Neural cell (in vitro differentiated cells): ENCODE results near the gene SULT1B1. TPM values are rescaled to one million over a fixed set of nuclear protein-coding genes. Genes with fewer than 3 reads are reported as not detected.

Experiments
- H2AFZ ChIP-seq: fragments of 200-600, 300-800 bp; sonication (generic), shearing (Covaris generic); 2 replicates; pipeline ENCODE4 v1.6.0; 2014; ENCODE audit warnings: low read depth, mild to moderate bottlenecking, antibody characterized with exemption, low read length, moderate library complexity
- H3F3A ChIP-seq: fragments of 200-600 bp; shearing (Covaris generic); 2 replicates; pipeline ENCODE4 v1.6.1; 2016; ENCODE audit warnings: mild to moderate bottlenecking, moderate library complexity, mixed read lengths, antibody characterized with exemption, low read length; ENCODE audit not compliant: insufficient read depth, poor library complexity, severe bottlenecking
- H3K27ac ChIP-seq: fragments of 200-600, 300-800 bp; sonication (generic), shearing (Covaris generic); 2 replicates; pipeline ENCODE4 v1.5.1; 2014; ENCODE audit warnings: mild to moderate bottlenecking, low read length, moderate library complexity
- H3K27me3 ChIP-seq: fragments of 300-800, 200-600 bp; sonication (generic), shearing (Covaris generic); 2 replicates; pipeline ENCODE4 v1.6.0; 2014; ENCODE audit warnings: mild to moderate bottlenecking, low read depth, low read length, moderate library complexity; ENCODE audit not compliant: insufficient read depth
- H3K36me3 ChIP-seq: fragments of 300-800, 200-600 bp; sonication (generic), shearing (Covaris generic); 2 replicates; pipeline ENCODE4 v1.5.1; 2014; ENCODE audit warnings: mild to moderate bottlenecking, antibody characterized with exemption, low read length, moderate library complexity; ENCODE audit not compliant: insufficient read depth
- H3K4me2 ChIP-seq: fragments of 300-800, 200-600 bp; sonication (generic), shearing (Covaris generic); 2 replicates; pipeline ENCODE4 v1.6.0; 2014; ENCODE audit warnings: mild to moderate bottlenecking, low read length
- H3K4me3 ChIP-seq: fragments of 300-800, 200-600 bp; sonication (generic), shearing (Covaris generic); 2 replicates; pipeline ENCODE4 v1.5.1; 2014; ENCODE audit warnings: mild to moderate bottlenecking, low read length, moderate library complexity
- H3K79me2 ChIP-seq: fragments of 200-600 bp; shearing (Covaris generic); replicated peaks from 2 replicates; pipeline ENCODE4 v1.6.0; 2014; ENCODE audit warnings: mild to moderate bottlenecking, low read length, moderate library complexity; ENCODE audit not compliant: insufficient read depth
- H3K9ac ChIP-seq: fragments of 300-800, 200-600 bp; sonication (generic), shearing (Covaris generic); 2 replicates; pipeline ENCODE4 v1.6.1; 2016; ENCODE audit warnings: mild to moderate bottlenecking, low read length, mixed read lengths
- H3K9me2 ChIP-seq: fragments of 200-600 bp; shearing (Covaris generic); 2 replicates; pipeline ENCODE4 v1.6.1; 2016; ENCODE audit warnings: mild to moderate bottlenecking, low read length, mixed read lengths; ENCODE audit not compliant: insufficient read depth
- H3K9me3 ChIP-seq: fragments of 200-600, 300-800 bp; sonication (generic), shearing (Covaris generic); 2 replicates; pipeline ENCODE4 v1.6.1; 2016; ENCODE audit warnings: mild to moderate bottlenecking, mixed run types, low read length, moderate library complexity, mixed read lengths
- H4K20me1 ChIP-seq: fragments of 200-600 bp; shearing (Covaris generic); 2 replicates; pipeline ENCODE4 v1.6.1; 2016; ENCODE audit warnings: mild to moderate bottlenecking, mixed run types; ENCODE audit not compliant: insufficient read depth
- EP300 ChIP-seq: fragments of 450-650 bp; conservative IDR thresholded peaks from 2 replicates; pipeline ENCODE4 v1.6.1; 2014; ENCODE audit warnings: antibody characterized with exemption, mild to moderate bottlenecking, moderate library complexity; ENCODE audit not compliant: poor library complexity, severe bottlenecking
- EZH2 ChIP-seq: fragments of 200-600, 300-800 bp; shearing (Covaris generic), sonication (generic); IDR thresholded peaks from 2 replicates; pipeline ENCODE4 v1.6.1; 2014; ENCODE audit warnings: antibody characterized with exemption, low read length, borderline replicate concordance, mild to moderate bottlenecking; ENCODE audit not compliant: insufficient read depth, poor library complexity, severe bottlenecking
- MXI1 ChIP-seq: fragments of 450-650 bp; conservative IDR thresholded peaks from 2 replicates; pipeline ENCODE4 v1.6.1; 2014; ENCODE audit warnings: antibody characterized with exemption, mild to moderate bottlenecking; ENCODE audit not compliant: poor library complexity, severe bottlenecking
- POLR2AphosphoS5 ChIP-seq: IDR thresholded peaks from 2 replicates; pipeline ENCODE4 v1.6.1; 2012
- RAD21 ChIP-seq: fragments of 450-650 bp; conservative IDR thresholded peaks from 2 replicates; pipeline ENCODE4 v1.6.1; 2014; ENCODE audit warnings: antibody characterized with exemption, mild to moderate bottlenecking, moderate library complexity
- SMC3 ChIP-seq: fragments of 450-650 bp; conservative IDR thresholded peaks from 2 replicates; pipeline ENCODE4 v1.6.1; 2014; ENCODE audit warnings: antibody characterized with exemption, mild to moderate bottlenecking, moderate library complexity; ENCODE audit not compliant: poor library complexity
- TAF1 ChIP-seq: IDR thresholded peaks from 2 replicates; pipeline ENCODE4 v1.6.1; 2012; ENCODE audit warnings: low read depth
- polyA plus RNA-seq: library from polyadenylated mRNA; depleted of rRNA; stranded (reverse); fragments of >200 nt; gene quantifications from 2 replicates; pipeline ENCODE4 v1.2.3, GENCODE V29; 2014
- TF ChIP-seq, protein P1 (sequence below): IDR thresholded peaks from 2 replicates; pipeline ENCODE4 v1.6.1; 2012; ENCODE audit warnings: borderline replicate concordance
- TF ChIP-seq, protein P2 (sequence below): fragments of 450-650 bp; IDR thresholded peaks from 2 replicates; pipeline ENCODE4 v1.5.1; 2014; ENCODE audit warnings: antibody characterized with exemption, mild to moderate bottlenecking, moderate library complexity; ENCODE audit not compliant: poor library complexity, severe bottlenecking

SULT1B1 gene
- polyA plus RNA-seq, 1 donor from 2014 or later, result not detected

DNA sequence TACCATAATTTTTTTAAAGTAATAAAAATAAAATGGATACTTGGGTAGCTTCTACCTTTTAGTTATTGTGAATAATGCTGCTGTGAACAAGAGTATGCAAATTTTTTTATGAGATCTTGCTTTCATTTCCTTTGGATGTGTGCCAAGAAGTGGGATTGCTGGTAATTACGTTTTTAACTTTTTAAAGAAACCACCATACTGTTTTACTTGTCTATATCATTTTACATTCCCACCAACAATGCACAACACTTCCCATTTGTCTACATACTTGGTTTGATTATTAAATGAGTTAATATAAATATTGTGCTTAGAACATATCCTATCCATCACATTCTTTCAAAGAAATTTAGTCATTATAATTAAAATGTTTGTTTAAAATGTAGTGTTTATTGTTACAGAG lies 3.9 kb upstream of the SULT1B1 start:
- no peak overlapping the region for H2AFZ ChIP-seq
- no peaks in the 10 kb centered on the region for H4K20me1 ChIP-seq
- H3K4me2 ChIP-seq, result no peak overlapping the region
- no peak overlapping the region for H3K4me3 ChIP-seq
- no peak overlapping the region for H3K9ac ChIP-seq
- H3K79me2 ChIP-seq, result no peaks in the 10 kb centered on the region
- H3K36me3 ChIP-seq, result no peaks in the 10 kb centered on the region
- no peaks in the 10 kb centered on the region for H3K9me2 ChIP-seq
- no peak overlapping the region for H3K27ac ChIP-seq
- no peaks in the 10 kb centered on the region for H3K27me3 ChIP-seq
- no peaks in the 10 kb centered on the region for H3K9me3 ChIP-seq
- TF ChIP-seq RAD21, result no peak
- TF ChIP-seq TAF1, result no peak
- TF ChIP-seq EZH2, result no peak
- TF ChIP-seq, protein P1, sequence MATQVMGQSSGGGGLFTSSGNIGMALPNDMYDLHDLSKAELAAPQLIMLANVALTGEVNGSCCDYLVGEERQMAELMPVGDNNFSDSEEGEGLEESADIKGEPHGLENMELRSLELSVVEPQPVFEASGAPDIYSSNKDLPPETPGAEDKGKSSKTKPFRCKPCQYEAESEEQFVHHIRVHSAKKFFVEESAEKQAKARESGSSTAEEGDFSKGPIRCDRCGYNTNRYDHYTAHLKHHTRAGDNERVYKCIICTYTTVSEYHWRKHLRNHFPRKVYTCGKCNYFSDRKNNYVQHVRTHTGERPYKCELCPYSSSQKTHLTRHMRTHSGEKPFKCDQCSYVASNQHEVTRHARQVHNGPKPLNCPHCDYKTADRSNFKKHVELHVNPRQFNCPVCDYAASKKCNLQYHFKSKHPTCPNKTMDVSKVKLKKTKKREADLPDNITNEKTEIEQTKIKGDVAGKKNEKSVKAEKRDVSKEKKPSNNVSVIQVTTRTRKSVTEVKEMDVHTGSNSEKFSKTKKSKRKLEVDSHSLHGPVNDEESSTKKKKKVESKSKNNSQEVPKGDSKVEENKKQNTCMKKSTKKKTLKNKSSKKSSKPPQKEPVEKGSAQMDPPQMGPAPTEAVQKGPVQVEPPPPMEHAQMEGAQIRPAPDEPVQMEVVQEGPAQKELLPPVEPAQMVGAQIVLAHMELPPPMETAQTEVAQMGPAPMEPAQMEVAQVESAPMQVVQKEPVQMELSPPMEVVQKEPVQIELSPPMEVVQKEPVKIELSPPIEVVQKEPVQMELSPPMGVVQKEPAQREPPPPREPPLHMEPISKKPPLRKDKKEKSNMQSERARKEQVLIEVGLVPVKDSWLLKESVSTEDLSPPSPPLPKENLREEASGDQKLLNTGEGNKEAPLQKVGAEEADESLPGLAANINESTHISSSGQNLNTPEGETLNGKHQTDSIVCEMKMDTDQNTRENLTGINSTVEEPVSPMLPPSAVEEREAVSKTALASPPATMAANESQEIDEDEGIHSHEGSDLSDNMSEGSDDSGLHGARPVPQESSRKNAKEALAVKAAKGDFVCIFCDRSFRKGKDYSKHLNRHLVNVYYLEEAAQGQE, result no peak
- no peak for TF ChIP-seq MXI1
- no peak for TF ChIP-seq EP300
- no peaks in the 10 kb centered on the region for H3F3A ChIP-seq

DNA sequence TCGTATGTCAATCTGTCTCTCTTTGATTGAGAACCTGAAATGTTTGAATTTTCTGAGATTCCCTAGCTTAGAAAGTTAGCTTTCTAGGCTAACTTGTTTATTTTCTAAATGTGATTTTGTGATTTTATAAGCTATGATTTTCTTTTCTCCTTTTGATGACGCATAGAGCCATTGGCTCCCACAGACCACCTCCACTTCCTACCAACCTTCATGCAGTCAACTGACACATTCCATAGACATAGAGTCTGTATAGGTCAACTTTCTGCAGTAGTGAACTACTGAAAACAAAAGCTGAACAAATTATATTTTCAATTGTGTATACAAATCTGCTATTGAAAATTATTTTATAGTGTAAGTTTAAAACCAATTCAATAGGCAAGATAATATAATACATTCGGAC lies 2.8 kb upstream of the SULT1B1 start:
- Histone ChIP-seq H3K4me3 (no peak overlapping the region), H3K9me2 (no peaks in the 10 kb centered on the region), H3F3A (no peaks in the 10 kb centered on the region), H3K36me3 (no peaks in the 10 kb centered on the region), H3K27ac (no peak overlapping the region), H3K79me2 (no peaks in the 10 kb centered on the region), H3K4me2 (no peak overlapping the region), H3K9ac (no peak overlapping the region), H3K9me3 (no peaks in the 10 kb centered on the region), H4K20me1 (no peaks in the 10 kb centered on the region), H3K27me3 (no peaks in the 10 kb centered on the region), H2AFZ (no peak overlapping the region)
- TF ChIP-seq, protein P1, result no peak
- no peak for TF ChIP-seq POLR2AphosphoS5
- TF ChIP-seq, protein P2, sequence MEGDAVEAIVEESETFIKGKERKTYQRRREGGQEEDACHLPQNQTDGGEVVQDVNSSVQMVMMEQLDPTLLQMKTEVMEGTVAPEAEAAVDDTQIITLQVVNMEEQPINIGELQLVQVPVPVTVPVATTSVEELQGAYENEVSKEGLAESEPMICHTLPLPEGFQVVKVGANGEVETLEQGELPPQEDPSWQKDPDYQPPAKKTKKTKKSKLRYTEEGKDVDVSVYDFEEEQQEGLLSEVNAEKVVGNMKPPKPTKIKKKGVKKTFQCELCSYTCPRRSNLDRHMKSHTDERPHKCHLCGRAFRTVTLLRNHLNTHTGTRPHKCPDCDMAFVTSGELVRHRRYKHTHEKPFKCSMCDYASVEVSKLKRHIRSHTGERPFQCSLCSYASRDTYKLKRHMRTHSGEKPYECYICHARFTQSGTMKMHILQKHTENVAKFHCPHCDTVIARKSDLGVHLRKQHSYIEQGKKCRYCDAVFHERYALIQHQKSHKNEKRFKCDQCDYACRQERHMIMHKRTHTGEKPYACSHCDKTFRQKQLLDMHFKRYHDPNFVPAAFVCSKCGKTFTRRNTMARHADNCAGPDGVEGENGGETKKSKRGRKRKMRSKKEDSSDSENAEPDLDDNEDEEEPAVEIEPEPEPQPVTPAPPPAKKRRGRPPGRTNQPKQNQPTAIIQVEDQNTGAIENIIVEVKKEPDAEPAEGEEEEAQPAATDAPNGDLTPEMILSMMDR, result no peak
- TF ChIP-seq RAD21, result no peak
- no peak for TF ChIP-seq EP300
- no peak for TF ChIP-seq EZH2
- TF ChIP-seq TAF1, result no peak
- TF ChIP-seq SMC3, result no peak
- TF ChIP-seq MXI1, result no peak
